T-helper 1 cell treated with Interleukin-12 subunit alpha and Interleukin-12 subunit beta and Interleukin-4 antibody, amounts not matched to agents 30 μg/mL and 1 μg/mL, for 36 hours (primary cell): ENCODE measurements around the gene DPPA2.

Experiments
- H3K27ac Mint-ChIP-seq: one replicate; pipeline ENCODE4 v1.8.0; 2021; ENCODE audit warnings: mild to moderate bottlenecking, mixed read lengths
- H3K27me3 Mint-ChIP-seq: one replicate; pipeline ENCODE4 v1.8.0; 2021; ENCODE audit warnings: low read depth, mixed read lengths
- H3K36me3 Mint-ChIP-seq: one replicate; pipeline ENCODE4 v1.8.0; 2021; ENCODE audit warnings: low read depth, mixed read lengths
- H3K4me1 Mint-ChIP-seq: one replicate; pipeline ENCODE4 v1.8.0; 2021; ENCODE audit warnings: low read depth, mixed read lengths
- H3K4me3 Mint-ChIP-seq: one replicate; pipeline ENCODE4 v1.8.0; 2021; ENCODE audit warnings: mild to moderate bottlenecking, moderate library complexity, mixed read lengths
- H3K9me3 Mint-ChIP-seq: one replicate; pipeline ENCODE4 v1.8.0; 2021; ENCODE audit warnings: mixed read lengths

The DPPA2 gene

DNA sequence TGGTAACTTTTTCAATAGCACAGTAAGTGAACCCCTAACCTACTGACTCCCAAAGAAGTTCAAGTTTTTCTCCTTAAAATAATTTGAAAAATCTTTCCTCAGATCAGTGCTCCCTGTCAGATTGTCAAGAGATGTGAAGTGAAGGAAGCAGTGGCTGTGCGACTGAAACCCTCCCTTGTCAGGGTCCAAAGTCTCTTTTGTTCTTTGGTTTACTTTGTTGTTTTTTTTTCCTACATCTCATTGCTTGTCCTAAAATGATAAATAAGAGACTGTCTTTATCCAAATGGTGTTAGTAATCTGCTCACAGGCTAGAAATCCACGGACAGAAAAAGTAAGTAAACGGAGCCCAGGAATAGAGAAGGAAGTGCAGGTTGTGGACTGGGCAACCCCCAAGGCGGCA is 22.0 kb upstream of the DPPA2 start:
- peaks cover 30% of the 10 kb centered on the region for H3K27me3 Mint-ChIP-seq
- H3K9me3 Mint-ChIP-seq, result no peaks in the 10 kb centered on the region
- no peak overlapping the region for H3K4me3 Mint-ChIP-seq
- H3K27ac Mint-ChIP-seq, result no peak overlapping the region
- peaks cover 3% of the 10 kb centered on the region for H3K36me3 Mint-ChIP-seq
- H3K4me1 Mint-ChIP-seq, result peaks cover 2% of the 10 kb centered on the region

DNA sequence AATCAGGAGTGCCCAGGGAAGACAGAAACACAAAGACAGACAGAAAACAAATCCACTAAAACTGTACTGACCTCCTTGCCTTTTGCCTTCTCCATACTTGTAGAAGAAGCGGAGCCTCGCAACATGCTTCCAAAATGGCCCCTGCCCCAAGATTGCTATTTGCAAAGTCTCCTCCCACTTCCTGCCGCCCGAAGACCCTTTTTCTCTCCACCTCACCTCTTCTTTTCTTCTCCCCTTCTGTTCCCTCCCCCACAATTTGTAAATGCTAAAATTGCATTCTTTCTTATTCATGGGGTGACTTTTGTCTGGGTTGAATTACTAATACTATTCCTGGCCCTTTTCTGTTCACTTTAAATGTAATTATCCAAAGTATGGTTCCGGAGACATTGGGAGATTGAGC is 21.1 kb upstream of the DPPA2 start, which contains the start of gene DPPA4:
TSS of gene DPPA4 (minus strand) at position 154 of the 400 bp plus-strand sequence. CDS start at position 125, 29 bp downstream.
- Mint-ChIP-seq H3K27ac (no peak within 1 kb of the TSS), H3K27me3 (peaks cover 30% of the 10 kb centered on the region), H3K4me3 (peak within 1 kb of the TSS; percentile 41), H3K9me3 (no peaks in the 10 kb centered on the region), H3K36me3 (peaks cover 3% of the 10 kb centered on the region), H3K4me1 (peaks cover 2% of the 10 kb centered on the region)

GRCh38 chr3:109336291-109336861 is 20.1 kb upstream of the DPPA2 start:
- peaks cover 30% of the 10 kb centered on the region for H3K27me3 Mint-ChIP-seq
- H3K4me3 Mint-ChIP-seq, result peak overlapping the region; percentile 41
- peaks cover 3% of the 10 kb centered on the region for H3K36me3 Mint-ChIP-seq
- peaks cover 2% of the 10 kb centered on the region for H3K4me1 Mint-ChIP-seq
- no peaks in the 10 kb centered on the region for H3K9me3 Mint-ChIP-seq
- no peak overlapping the region for H3K27ac Mint-ChIP-seq

DNA sequence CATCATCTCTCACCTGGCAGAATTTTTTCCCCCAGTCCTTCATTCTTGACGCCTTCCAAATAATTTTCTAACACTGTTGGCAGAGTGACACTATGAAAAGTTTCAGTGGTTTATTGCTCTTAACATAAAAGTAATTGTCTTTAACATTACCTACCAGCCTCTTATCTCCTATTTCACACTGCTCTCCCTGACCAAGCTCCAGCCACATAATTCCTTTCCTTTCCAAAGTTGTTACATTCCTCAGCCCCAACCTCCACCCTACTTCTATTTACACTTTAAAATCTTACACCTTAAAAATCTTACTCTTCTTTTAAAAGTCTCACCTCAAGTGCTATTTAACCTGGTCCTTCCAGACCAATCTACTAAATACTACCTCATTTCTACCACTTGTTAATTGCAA is 18.3 kb upstream of the DPPA2 start:
- no peaks in the 10 kb centered on the region for H3K9me3 Mint-ChIP-seq
- peaks cover 30% of the 10 kb centered on the region for H3K27me3 Mint-ChIP-seq
- peaks cover 3% of the 10 kb centered on the region for H3K36me3 Mint-ChIP-seq
- H3K27ac Mint-ChIP-seq, result no peak overlapping the region
- no peak overlapping the region for H3K4me3 Mint-ChIP-seq
- H3K4me1 Mint-ChIP-seq, result peaks cover 2% of the 10 kb centered on the region

DNA sequence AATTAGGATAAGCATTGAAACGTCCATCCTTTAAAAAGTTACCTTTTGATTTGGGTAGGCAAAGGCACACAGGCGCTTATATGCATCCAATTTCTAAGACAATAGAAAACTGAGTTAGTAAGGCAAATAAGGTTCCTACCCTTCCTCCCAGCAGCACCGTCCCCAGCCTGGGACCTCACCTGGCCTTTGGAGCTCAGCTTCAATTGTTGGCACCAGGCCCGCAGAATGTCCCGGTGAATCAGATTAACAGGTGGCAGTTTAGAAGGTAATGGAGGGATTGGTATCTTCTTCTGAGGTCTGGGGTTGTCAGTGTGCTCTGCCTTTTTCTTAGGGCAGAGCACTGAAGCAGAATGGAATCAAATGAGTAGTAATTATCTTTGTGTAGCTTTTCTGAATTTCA is 15.4 kb upstream of the DPPA2 start:
- Mint-ChIP-seq H3K27me3 (peaks cover 12% of the 10 kb centered on the region), H3K9me3 (no peaks in the 10 kb centered on the region), H3K4me1 (peaks cover 2% of the 10 kb centered on the region), H3K36me3 (no peaks in the 10 kb centered on the region), H3K27ac (no peak overlapping the region), H3K4me3 (no peak overlapping the region)

- Mint-ChIP-seq H3K27ac (no peak overlapping the region), H3K4me1 (no peaks in the 10 kb centered on the region), H3K4me3 (no peak overlapping the region), H3K27me3 (peaks cover 4% of the 10 kb centered on the region), H3K36me3 (no peaks in the 10 kb centered on the region), H3K9me3 (no peaks in the 10 kb centered on the region)
Measured at GRCh38 chr3:109330405-109330804, 14.1 kb upstream of the DPPA2 start.

DNA sequence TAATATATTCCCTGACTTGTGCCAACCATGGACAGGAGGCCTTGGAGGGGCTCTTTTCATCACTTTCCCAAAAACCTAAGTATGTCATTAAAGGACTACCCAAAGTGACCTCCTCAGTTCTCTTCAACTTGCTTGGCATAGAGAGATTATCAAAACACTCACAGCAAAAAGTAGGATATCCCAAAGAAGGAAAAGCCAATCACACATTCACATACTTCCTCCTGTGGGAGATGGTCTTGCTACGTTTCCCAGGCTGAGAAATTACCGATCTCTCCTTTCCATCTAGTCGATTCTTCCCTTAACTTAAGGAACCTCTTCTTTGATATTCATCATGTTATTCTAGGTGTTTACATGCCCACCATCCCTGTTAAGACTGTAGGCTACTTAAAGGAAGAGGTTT is 11.9 kb upstream of the DPPA2 start:
- no peaks in the 10 kb centered on the region for H3K36me3 Mint-ChIP-seq
- H3K27me3 Mint-ChIP-seq, result no peaks in the 10 kb centered on the region
- H3K4me3 Mint-ChIP-seq, result no peak overlapping the region
- no peaks in the 10 kb centered on the region for H3K9me3 Mint-ChIP-seq
- no peak overlapping the region for H3K27ac Mint-ChIP-seq
- no peaks in the 10 kb centered on the region for H3K4me1 Mint-ChIP-seq

DNA sequence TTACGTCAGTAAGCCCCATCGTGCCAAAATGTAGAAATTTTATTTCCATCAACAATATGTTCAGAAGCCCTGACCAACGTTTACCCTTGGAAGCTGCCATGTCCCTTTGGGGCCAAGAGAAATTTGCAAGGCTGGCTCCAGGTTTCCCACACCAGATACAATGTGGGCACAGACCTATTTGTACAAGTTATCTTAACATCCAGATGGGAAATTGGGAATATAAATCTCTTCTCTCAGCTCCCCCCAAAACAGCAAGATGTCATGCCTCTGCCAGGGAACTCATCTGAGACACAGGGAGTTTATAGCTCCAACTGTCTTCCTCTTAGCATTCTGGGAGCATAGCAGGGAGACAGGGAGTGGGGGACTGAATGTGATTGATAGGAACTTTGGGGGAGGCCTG is 9.3 kb upstream of the DPPA2 start:
- Mint-ChIP-seq H3K4me1 (no peaks in the 10 kb centered on the region), H3K4me3 (no peak overlapping the region), H3K9me3 (no peaks in the 10 kb centered on the region), H3K27me3 (no peaks in the 10 kb centered on the region), H3K27ac (no peak overlapping the region), H3K36me3 (no peaks in the 10 kb centered on the region)

DNA sequence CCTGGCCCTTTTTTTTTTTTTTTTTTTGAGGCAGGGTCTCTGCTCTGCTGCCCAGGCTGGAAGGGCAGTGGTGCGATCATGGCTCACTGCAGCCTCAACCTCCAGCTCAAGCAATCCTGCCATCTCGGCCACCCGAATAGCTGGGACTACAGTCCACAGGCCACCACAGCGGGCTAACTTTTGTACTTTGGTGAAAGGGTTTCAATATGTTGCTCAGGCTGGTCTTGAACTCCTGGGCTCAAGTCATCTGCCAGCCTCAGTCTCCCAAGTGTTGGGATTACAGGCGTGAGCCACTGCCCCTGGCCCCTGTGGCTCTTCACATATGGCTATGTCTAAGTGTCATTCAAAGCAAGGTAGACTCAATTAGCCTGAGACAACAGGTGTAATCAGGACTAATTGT is 8.8 kb upstream of the DPPA2 start:
- H3K4me1 Mint-ChIP-seq, result no peaks in the 10 kb centered on the region
- H3K9me3 Mint-ChIP-seq, result no peaks in the 10 kb centered on the region
- H3K36me3 Mint-ChIP-seq, result no peaks in the 10 kb centered on the region
- no peak overlapping the region for H3K4me3 Mint-ChIP-seq
- no peak overlapping the region for H3K27ac Mint-ChIP-seq
- no peaks in the 10 kb centered on the region for H3K27me3 Mint-ChIP-seq

DNA sequence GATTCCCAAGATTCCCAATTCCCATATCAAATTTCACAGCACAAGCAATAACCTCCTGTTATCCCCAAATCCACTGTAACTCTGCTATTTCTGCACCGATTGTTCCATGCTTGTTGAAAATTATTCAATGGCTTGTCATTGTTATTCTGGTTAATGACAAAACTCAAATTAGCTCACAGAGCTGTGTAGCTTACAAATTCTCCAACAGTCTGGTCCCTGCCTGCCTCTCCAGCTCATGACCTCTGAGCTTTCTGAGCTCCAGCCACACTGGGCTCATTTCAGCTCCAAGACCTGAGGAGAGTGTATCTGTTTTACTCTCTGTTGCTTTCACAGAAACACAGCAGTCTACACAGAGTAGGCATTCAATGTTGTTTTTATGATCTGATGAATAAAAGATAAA is 3.3 kb downstream of the DPPA2 start:
- Mint-ChIP-seq H3K4me1 (no peaks in the 10 kb centered on the region), H3K36me3 (no peaks in the 10 kb centered on the region), H3K4me3 (no peak overlapping the region), H3K27me3 (no peaks in the 10 kb centered on the region), H3K27ac (no peak overlapping the region), H3K9me3 (no peaks in the 10 kb centered on the region)

GRCh38 chr3:109297496-109297895 is 18.8 kb downstream of the DPPA2 start:
- Mint-ChIP-seq H3K4me1 (no peaks in the 10 kb centered on the region), H3K27ac (no peak overlapping the region), H3K9me3 (no peaks in the 10 kb centered on the region), H3K4me3 (no peak overlapping the region), H3K36me3 (no peaks in the 10 kb centered on the region), H3K27me3 (no peaks in the 10 kb centered on the region)

GRCh38 chr3:109284071-109284470 is 32.2 kb downstream of the DPPA2 start:
- Mint-ChIP-seq H3K4me3 (no peak overlapping the region), H3K36me3 (no peaks in the 10 kb centered on the region), H3K27ac (no peak overlapping the region), H3K9me3 (no peaks in the 10 kb centered on the region), H3K4me1 (no peaks in the 10 kb centered on the region), H3K27me3 (no peaks in the 10 kb centered on the region)

DNA sequence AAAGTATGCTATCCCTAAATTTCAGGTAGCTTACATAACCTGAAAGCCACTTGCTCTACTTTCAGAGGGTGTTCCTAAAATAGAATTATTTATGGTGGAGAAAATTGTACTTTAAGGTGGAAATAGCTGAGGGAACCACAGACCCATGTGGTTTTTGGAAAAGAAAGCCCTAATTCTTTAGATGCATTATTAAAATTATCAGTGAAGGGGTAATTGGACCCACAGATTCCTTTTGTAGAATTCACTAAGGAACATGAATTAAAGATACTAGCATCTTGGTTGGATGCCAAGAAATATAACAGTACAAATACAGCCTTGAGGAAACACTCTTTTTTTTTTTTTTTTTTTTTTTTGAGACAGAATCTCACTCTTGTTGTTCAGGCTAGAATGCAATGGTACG is 37.8 kb downstream of the DPPA2 start:
- Mint-ChIP-seq H3K27me3 (no peaks in the 10 kb centered on the region), H3K4me1 (no peaks in the 10 kb centered on the region), H3K4me3 (no peak overlapping the region), H3K36me3 (no peaks in the 10 kb centered on the region), H3K9me3 (no peaks in the 10 kb centered on the region), H3K27ac (no peak overlapping the region)

- Mint-ChIP-seq H3K4me1 (no peaks in the 10 kb centered on the region), H3K27ac (no peak overlapping the region), H3K4me3 (no peak overlapping the region), H3K27me3 (no peaks in the 10 kb centered on the region), H3K9me3 (no peaks in the 10 kb centered on the region), H3K36me3 (no peaks in the 10 kb centered on the region)
Measured at GRCh38 chr3:109278141-109278540, 38.2 kb downstream of the DPPA2 start.

GRCh38 chr3:109275702-109276293 is 40.5 kb downstream of the DPPA2 start:
- Mint-ChIP-seq H3K4me3 (no peak overlapping the region), H3K9me3 (no peaks in the 10 kb centered on the region), H3K27ac (no peak overlapping the region), H3K4me1 (no peaks in the 10 kb centered on the region), H3K36me3 (no peaks in the 10 kb centered on the region), H3K27me3 (no peaks in the 10 kb centered on the region)

GRCh38 chr3:109270779-109271178 is 45.5 kb downstream of the DPPA2 start:
- no peak overlapping the region for H3K27ac Mint-ChIP-seq
- H3K36me3 Mint-ChIP-seq, result no peaks in the 10 kb centered on the region
- no peaks in the 10 kb centered on the region for H3K9me3 Mint-ChIP-seq
- H3K4me3 Mint-ChIP-seq, result no peak overlapping the region
- no peaks in the 10 kb centered on the region for H3K4me1 Mint-ChIP-seq
- H3K27me3 Mint-ChIP-seq, result no peaks in the 10 kb centered on the region
